ENCODE data around the gene WWOX. TPM values are rescaled to one million over a fixed set of nuclear protein-coding genes. Genes with fewer than 3 reads are reported as not detected.

Gene WWOX
- total and polyA plus RNA-seq, 3 experiments from 2014 or later, result 17.2 to 18.6 (median 18.2) TPM

DNA sequence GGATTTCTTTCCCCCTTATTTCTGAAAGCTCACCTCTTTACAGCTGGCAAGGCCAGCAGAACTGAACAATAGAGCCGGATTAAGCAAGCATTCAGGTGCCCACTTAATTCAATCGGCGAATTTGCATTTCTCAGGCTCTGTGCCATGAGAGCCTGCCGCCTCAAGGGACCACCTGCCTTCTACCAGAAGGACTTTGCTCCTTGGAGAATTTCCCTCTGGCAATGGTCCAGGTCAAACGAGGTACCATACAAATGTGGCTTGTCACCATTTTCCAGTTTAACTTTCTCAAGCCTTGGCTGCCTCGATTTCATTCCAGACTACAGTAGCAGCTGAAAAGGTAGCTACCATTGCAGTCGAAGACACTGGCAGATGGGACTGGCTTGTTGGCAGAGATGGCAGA is 967.1 kb downstream of the WWOX start:
- H3K27ac Mint-ChIP-seq, result no peak overlapping the region
- no peaks in the 10 kb centered on the region for H3K27me3 ChIP-seq (ENCODE audit: insufficient read depth, low read length, poor library complexity, severe bottlenecking)
- H3K9me3 ChIP-seq (ENCODE audit: low read length), result no peaks in the 10 kb centered on the region
- no peaks in the 10 kb centered on the region for H3K4me1 ChIP-seq (ENCODE audit: insufficient read depth, low read length)
- H3K9me3 Mint-ChIP-seq, result no peaks in the 10 kb centered on the region
- peaks cover 0 to 2% of the 10 kb centered on the region in 2 donors for H3K27me3 Mint-ChIP-seq
- no peak overlapping the region for H3K4me3 ChIP-seq (ENCODE audit: low read length)
- no peaks in the 10 kb centered on the region for H3K36me3 Mint-ChIP-seq
- H3K36me3 ChIP-seq (ENCODE audit: insufficient read depth, low read length), result no peaks in the 10 kb centered on the region
- no peak overlapping the region for H3K27ac ChIP-seq (ENCODE audit: low read depth, low read length)
- no peak overlapping the region for H3K4me3 Mint-ChIP-seq
- DNase-seq, result no peak
- POLR2A ChIA-PET, result no interaction called here
- CTCF ChIA-PET, result interaction anchor here (0.7 kb wide), 1 partner anchor 1447 kb away, joined by 3 read pairs; no protein-coding TSS in a partner anchor
- H3K4me1 Mint-ChIP-seq, result peaks cover under 1 to 10% (median 2%) of the 10 kb centered on the region in 3 donors

DNA sequence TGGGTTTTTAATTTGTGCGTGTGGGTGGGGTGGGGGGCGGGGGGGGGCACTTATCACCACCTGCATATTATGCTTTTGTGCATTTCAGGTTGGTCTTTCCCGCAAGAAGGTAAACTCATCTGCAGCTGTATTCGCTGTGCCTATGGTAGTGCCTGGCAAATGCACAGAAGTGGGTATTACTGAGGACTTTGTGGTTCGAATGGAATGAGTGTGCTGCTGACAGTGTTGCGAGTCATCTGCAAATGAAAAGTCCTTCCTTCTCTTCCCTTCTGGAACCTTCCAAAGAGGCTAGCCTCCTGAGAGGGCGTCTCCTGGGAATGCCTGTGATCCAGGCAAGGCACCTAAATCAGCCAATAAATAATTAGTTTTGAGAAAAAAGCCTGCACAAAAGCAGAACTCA is 968.1 kb downstream of the WWOX start:
- no peaks in the 10 kb centered on the region for H3K27me3 ChIP-seq (ENCODE audit: insufficient read depth, low read length, poor library complexity, severe bottlenecking)
- Mint-ChIP-seq H3K9me3 (no peaks in the 10 kb centered on the region), H3K4me1 (peaks cover 3 to 10% (median 3%) of the 10 kb centered on the region in 3 donors), H3K36me3 (no peaks in the 10 kb centered on the region), H3K27ac (no peak overlapping the region), H3K4me3 (no peak overlapping the region), H3K27me3 (peaks cover 0 to 2% of the 10 kb centered on the region in 2 donors)
- no peak overlapping the region for H3K27ac ChIP-seq (ENCODE audit: low read depth, low read length)
- no peaks in the 10 kb centered on the region for H3K36me3 ChIP-seq (ENCODE audit: insufficient read depth, low read length)
- H3K9me3 ChIP-seq (ENCODE audit: low read length), result no peaks in the 10 kb centered on the region
- ChIA-PET CTCF (no interaction called here), POLR2A (no interaction called here)
- H3K4me3 ChIP-seq (ENCODE audit: low read length), result no peak overlapping the region
- no peaks in the 10 kb centered on the region for H3K4me1 ChIP-seq (ENCODE audit: insufficient read depth, low read length)
- no peak for DNase-seq

DNA sequence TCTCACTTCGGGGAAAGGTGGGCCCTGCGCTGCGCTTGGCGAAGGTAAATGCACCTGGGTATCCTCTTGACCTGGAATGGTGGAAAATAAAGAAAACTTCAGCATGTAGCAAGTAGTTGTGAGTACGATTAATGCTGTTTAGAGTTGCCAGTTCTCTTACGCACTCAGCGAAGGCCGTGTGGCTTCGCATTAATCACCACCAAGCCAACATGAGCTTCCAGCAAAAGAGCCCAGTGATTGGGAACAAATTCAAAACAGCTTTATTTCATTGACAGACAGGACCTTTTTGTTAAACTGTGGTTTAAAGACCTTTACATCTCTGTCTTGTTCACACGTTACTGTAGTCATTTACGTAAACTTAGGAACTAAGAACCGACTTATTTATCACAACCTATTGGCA is 969.7 kb downstream of the WWOX start:
- Histone ChIP-seq H3K9me3 (ENCODE audit: low read length) (no peaks in the 10 kb centered on the region), H3K27me3 (ENCODE audit: insufficient read depth, low read length, poor library complexity, severe bottlenecking) (no peaks in the 10 kb centered on the region), H3K27ac (ENCODE audit: low read depth, low read length) (no peak overlapping the region), H3K4me1 (ENCODE audit: insufficient read depth, low read length) (no peaks in the 10 kb centered on the region), H3K4me3 (ENCODE audit: low read length) (no peak overlapping the region), H3K36me3 (ENCODE audit: insufficient read depth, low read length) (no peaks in the 10 kb centered on the region)
- Mint-ChIP-seq H3K27ac (no peak overlapping the region), H3K4me3 (no peak overlapping the region), H3K4me1 (peaks cover 3 to 10% (median 3%) of the 10 kb centered on the region in 3 donors), H3K36me3 (no peaks in the 10 kb centered on the region), H3K9me3 (no peaks in the 10 kb centered on the region), H3K27me3 (peaks cover 0 to 4% of the 10 kb centered on the region in 2 donors)
- no peak for DNase-seq
- POLR2A ChIA-PET, result no interaction called here
- CTCF ChIA-PET, result no interaction called here

DNA sequence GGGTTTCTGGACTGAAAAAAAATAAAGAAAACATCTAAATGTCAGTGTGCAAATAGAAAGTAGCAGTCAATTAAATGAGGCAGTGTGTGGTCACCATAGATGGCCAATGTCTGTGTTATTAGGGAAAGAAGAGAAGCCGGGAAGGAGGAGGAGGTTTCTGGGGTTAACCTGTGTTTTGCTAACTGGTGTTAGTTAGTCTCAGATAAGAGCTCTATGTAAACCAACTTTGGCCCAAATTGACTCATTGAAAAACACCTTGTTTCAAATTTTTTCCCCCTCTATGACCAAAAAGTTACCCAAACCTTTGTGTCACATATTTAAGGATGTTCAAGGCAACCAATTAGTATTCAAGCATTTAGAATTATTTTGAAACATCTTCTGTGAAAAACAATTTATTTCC is 970.2 kb downstream of the WWOX start:
- no peak overlapping the region for H3K27ac Mint-ChIP-seq
- no peaks in the 10 kb centered on the region for H3K36me3 Mint-ChIP-seq
- no peaks in the 10 kb centered on the region for H3K36me3 ChIP-seq (ENCODE audit: insufficient read depth, low read length)
- no peaks in the 10 kb centered on the region for H3K27me3 ChIP-seq (ENCODE audit: insufficient read depth, low read length, poor library complexity, severe bottlenecking)
- H3K4me3 Mint-ChIP-seq, result no peak overlapping the region
- H3K27me3 Mint-ChIP-seq, result peaks cover 0 to 4% of the 10 kb centered on the region in 2 donors
- CTCF ChIA-PET, result no interaction called here
- H3K27ac ChIP-seq (ENCODE audit: low read depth, low read length), result no peak overlapping the region
- POLR2A ChIA-PET, result no interaction called here
- H3K9me3 ChIP-seq (ENCODE audit: low read length), result no peaks in the 10 kb centered on the region
- no peaks in the 10 kb centered on the region for H3K9me3 Mint-ChIP-seq
- no peak overlapping the region for H3K4me3 ChIP-seq (ENCODE audit: low read length)
- DNase-seq, result no peak
- no peaks in the 10 kb centered on the region for H3K4me1 ChIP-seq (ENCODE audit: insufficient read depth, low read length)
- peaks cover 3 to 10% (median 3%) of the 10 kb centered on the region in 3 donors for H3K4me1 Mint-ChIP-seq

DNA sequence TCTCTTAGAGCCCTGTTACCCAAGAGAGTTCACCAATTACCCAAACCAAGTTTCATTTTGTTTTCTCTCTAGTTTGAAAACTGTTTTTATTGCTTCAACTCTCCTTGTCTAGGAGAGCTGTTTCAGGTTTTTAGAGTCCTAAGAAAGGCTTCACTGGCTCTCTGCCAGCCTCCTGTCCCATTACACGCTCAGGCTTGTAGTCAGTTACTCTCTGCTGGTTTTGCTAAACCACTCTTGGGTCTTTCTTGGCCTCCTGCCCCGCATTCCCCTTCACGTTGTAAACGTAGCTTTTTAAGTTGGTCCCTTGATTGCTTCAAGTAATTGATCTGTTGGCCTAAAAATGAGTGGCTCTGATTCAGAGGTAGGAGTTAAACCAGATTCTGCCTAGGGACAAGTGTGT is 972.0 kb downstream of the WWOX start:
- no peaks in the 10 kb centered on the region for H3K36me3 Mint-ChIP-seq
- no peaks in the 10 kb centered on the region for H3K9me3 ChIP-seq (ENCODE audit: low read length)
- no peak overlapping the region for H3K4me3 Mint-ChIP-seq
- H3K27ac Mint-ChIP-seq, result no peak overlapping the region
- peaks cover 0 to 4% of the 10 kb centered on the region in 2 donors for H3K27me3 Mint-ChIP-seq
- peaks cover 4 to 13% (median 6%) of the 10 kb centered on the region in 3 donors for H3K4me1 Mint-ChIP-seq
- no peaks in the 10 kb centered on the region for H3K27me3 ChIP-seq (ENCODE audit: insufficient read depth, low read length, poor library complexity, severe bottlenecking)
- no peaks in the 10 kb centered on the region for H3K9me3 Mint-ChIP-seq
- POLR2A ChIA-PET, result no interaction called here
- CTCF ChIA-PET, result no interaction called here
- H3K4me1 ChIP-seq (ENCODE audit: insufficient read depth, low read length), result no peaks in the 10 kb centered on the region
- no peaks in the 10 kb centered on the region for H3K36me3 ChIP-seq (ENCODE audit: insufficient read depth, low read length)
- H3K4me3 ChIP-seq (ENCODE audit: low read length), result no peak overlapping the region
- no peak for DNase-seq
- no peak overlapping the region for H3K27ac ChIP-seq (ENCODE audit: low read depth, low read length)

DNA sequence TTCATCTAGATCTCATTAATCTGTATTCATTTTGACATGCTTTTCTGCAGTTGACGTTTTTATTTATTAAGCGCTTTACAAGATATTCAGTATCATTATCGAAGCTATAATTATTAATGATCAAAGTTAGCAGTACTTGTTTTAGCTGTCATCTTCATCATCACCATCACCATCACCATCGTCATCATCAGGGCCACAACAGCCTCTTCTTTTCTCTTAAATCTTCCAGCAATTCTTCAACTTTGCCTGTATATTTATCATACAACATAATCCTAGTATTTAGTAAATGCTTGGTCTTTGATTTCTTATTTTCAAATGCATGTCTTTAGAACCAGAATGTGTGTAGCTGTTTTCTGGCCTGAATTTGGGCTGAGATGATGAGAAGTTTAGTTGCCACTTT is 973.1 kb downstream of the WWOX start:
- no peaks in the 10 kb centered on the region for H3K4me1 ChIP-seq (ENCODE audit: insufficient read depth, low read length)
- POLR2A ChIA-PET, result no interaction called here
- CTCF ChIA-PET, result no interaction called here
- Mint-ChIP-seq H3K27ac (no peak overlapping the region), H3K36me3 (no peaks in the 10 kb centered on the region), H3K4me3 (no peak overlapping the region), H3K9me3 (no peaks in the 10 kb centered on the region), H3K4me1 (peaks cover 9 to 19% (median 9%) of the 10 kb centered on the region in 3 donors), H3K27me3 (peaks cover 0 to 4% of the 10 kb centered on the region in 2 donors)
- H3K4me3 ChIP-seq (ENCODE audit: low read length), result no peak overlapping the region
- no peaks in the 10 kb centered on the region for H3K36me3 ChIP-seq (ENCODE audit: insufficient read depth, low read length)
- DNase-seq, result no peak
- no peaks in the 10 kb centered on the region for H3K27me3 ChIP-seq (ENCODE audit: insufficient read depth, low read length, poor library complexity, severe bottlenecking)
- H3K9me3 ChIP-seq (ENCODE audit: low read length), result no peaks in the 10 kb centered on the region
- H3K27ac ChIP-seq (ENCODE audit: low read depth, low read length), result no peak overlapping the region

DNA sequence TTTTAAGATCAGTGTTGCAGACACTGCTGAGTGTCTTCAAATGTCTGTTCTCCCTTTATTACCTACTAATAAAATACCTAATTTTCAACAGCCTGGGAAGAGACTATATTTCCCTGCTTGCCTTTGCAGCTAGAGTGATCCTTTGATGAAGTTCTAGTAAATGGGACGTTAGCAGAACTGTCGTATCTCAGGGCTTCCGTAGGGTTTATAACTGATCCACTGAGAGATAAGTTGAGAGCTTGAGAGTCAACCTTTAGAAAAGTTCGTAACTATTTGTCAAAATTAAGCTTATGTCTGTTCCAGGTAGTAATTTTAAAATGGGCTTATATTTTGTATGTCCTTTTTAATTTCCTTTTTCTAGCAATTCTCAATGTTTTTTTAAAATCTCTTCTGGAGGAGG is 974.1 kb downstream of the WWOX start:
- ChIA-PET CTCF (no interaction called here), POLR2A (no interaction called here)
- no peak overlapping the region for H3K27ac Mint-ChIP-seq
- Histone ChIP-seq H3K27me3 (ENCODE audit: insufficient read depth, low read length, poor library complexity, severe bottlenecking) (no peaks in the 10 kb centered on the region), H3K4me1 (ENCODE audit: insufficient read depth, low read length) (no peaks in the 10 kb centered on the region), H3K27ac (ENCODE audit: low read depth, low read length) (no peak overlapping the region), H3K9me3 (ENCODE audit: low read length) (no peaks in the 10 kb centered on the region), H3K4me3 (ENCODE audit: low read length) (peak overlapping the region; percentile 12), H3K36me3 (ENCODE audit: insufficient read depth, low read length) (no peaks in the 10 kb centered on the region)
- H3K4me3 Mint-ChIP-seq, result no peak overlapping the region
- no peaks in the 10 kb centered on the region for H3K36me3 Mint-ChIP-seq
- no peak for DNase-seq
- no peaks in the 10 kb centered on the region for H3K9me3 Mint-ChIP-seq
- peaks cover 0 to 4% of the 10 kb centered on the region in 2 donors for H3K27me3 Mint-ChIP-seq
- H3K4me1 Mint-ChIP-seq, result peaks cover 9 to 29% (median 16%) of the 10 kb centered on the region in 3 donors

DNA sequence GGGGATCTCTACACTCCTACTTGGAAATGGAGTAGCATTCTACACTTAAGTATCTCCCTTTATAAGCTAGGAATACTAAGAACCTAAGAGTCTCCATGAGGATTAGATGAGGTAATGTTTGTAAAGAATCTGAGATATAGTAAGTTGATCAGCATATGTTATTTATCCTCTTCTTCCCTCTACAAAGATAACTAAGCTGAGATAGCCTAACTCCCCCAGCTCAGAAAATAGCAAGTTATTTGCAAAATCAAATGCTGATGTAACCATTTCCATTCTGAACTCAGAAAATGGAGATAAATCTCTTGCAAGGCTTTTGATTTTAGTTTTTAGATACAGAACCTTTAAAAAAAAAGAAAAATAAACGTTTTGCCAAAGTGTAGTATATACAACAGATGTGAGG is 975.1 kb downstream of the WWOX start:
- H3K9me3 ChIP-seq (ENCODE audit: low read length), result no peaks in the 10 kb centered on the region
- H3K27ac Mint-ChIP-seq, result no peak overlapping the region
- H3K27me3 ChIP-seq (ENCODE audit: insufficient read depth, low read length, poor library complexity, severe bottlenecking), result no peaks in the 10 kb centered on the region
- no peak overlapping the region for H3K27ac ChIP-seq (ENCODE audit: low read depth, low read length)
- peaks cover 0 to 4% of the 10 kb centered on the region in 2 donors for H3K27me3 Mint-ChIP-seq
- no peak overlapping the region for H3K4me3 Mint-ChIP-seq
- no peaks in the 10 kb centered on the region for H3K36me3 ChIP-seq (ENCODE audit: insufficient read depth, low read length)
- H3K4me1 Mint-ChIP-seq, result peaks cover 9 to 29% (median 16%) of the 10 kb centered on the region in 3 donors
- H3K4me1 ChIP-seq (ENCODE audit: insufficient read depth, low read length), result no peaks in the 10 kb centered on the region
- no peak overlapping the region for H3K4me3 ChIP-seq (ENCODE audit: low read length)
- no peak for DNase-seq
- H3K9me3 Mint-ChIP-seq, result no peaks in the 10 kb centered on the region
- ChIA-PET POLR2A (interaction anchor here (0.7 kb wide), 1 partner anchor 359 kb away, joined by 7 read pairs; no protein-coding TSS in a partner anchor), CTCF (no interaction called here)
- H3K36me3 Mint-ChIP-seq, result no peaks in the 10 kb centered on the region

DNA sequence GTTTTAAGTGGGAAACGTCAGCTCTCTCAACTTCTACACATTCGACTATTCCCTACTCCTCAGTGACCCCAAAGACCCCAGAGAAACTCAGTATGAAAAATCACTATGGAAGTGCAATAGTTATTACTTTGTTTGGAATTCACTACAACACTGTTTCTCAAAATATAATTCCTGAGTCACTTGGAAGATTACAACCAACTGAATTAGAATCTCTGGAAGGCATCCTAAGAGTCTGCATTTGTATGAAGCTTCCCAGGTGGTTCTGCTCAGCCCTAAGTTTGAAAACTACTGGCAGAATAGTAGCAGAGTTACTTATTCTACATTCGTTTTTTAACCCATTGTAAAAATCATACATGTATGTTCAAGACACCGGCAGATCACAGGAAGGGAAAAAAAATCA is 975.5 kb downstream of the WWOX start:
- CTCF ChIA-PET, result no interaction called here
- H3K4me3 Mint-ChIP-seq, result no peak overlapping the region
- H3K4me1 Mint-ChIP-seq, result peaks cover 9 to 29% (median 16%) of the 10 kb centered on the region in 3 donors

More for the DNA sequence above, 975.5 kb downstream of the WWOX start:
- DNase-seq, result no peak
- no peak overlapping the region for H3K27ac Mint-ChIP-seq
- H3K36me3 Mint-ChIP-seq, result no peaks in the 10 kb centered on the region
- Histone ChIP-seq H3K9me3 (ENCODE audit: low read length) (no peaks in the 10 kb centered on the region), H3K4me1 (ENCODE audit: insufficient read depth, low read length) (no peaks in the 10 kb centered on the region), H3K4me3 (ENCODE audit: low read length) (no peak overlapping the region), H3K27me3 (ENCODE audit: insufficient read depth, low read length, poor library complexity, severe bottlenecking) (no peaks in the 10 kb centered on the region), H3K36me3 (ENCODE audit: insufficient read depth, low read length) (no peaks in the 10 kb centered on the region), H3K27ac (ENCODE audit: low read depth, low read length) (no peak overlapping the region)
- no peaks in the 10 kb centered on the region for H3K9me3 Mint-ChIP-seq
- H3K27me3 Mint-ChIP-seq, result peaks cover 0 to 4% of the 10 kb centered on the region in 2 donors
- POLR2A ChIA-PET, result no interaction called here
